H1 (cell line): Measurements from ENCODE around the gene MRPS10. TPM values are rescaled to one million over a fixed set of nuclear protein-coding genes. Genes with fewer than 3 reads are reported as not detected.

Experiments used
- CTCF ChIA-PET: fragments of 300-600 bp; sonication (Branson Sonifier 250); formaldehyde crosslinking; loops from one replicate; lab custom pipeline; 2021; ENCODE audit not compliant: partially characterized antibody; lab: Charles Lee
- POLR2A ChIA-PET: fragments of 300-600 bp; sonication (Branson Sonifier 250); formaldehyde crosslinking; loops from one replicate; lab custom pipeline; 2021; ENCODE audit warnings: inconsistent platforms; ENCODE audit not compliant: partially characterized antibody; lab: Charles Lee
- DNase-seq, 2 experiments: peaks; one replicate each; pipeline versions ENCODE4 v3.0.0 to v3.0.0-alpha.2; 2010 to 2022; ENCODE audit warnings: low spot score in 2 of 2, low read depth in 1 of 2, mixed read lengths in 1 of 2
- FAIRE-seq: peaks from 2 replicates; lab custom pipeline; 2011; peaks lifted over from hg19 to GRCh38; lab: Jason Lieb, UNC
- H2AFZ ChIP-seq: 2 replicates; pipeline ENCODE4 v1.8.1; 2012; ENCODE audit warnings: low read length, inconsistent platforms
- H2AK5ac ChIP-seq: 2 replicates; pipeline ENCODE4 v1.6.1; 2013; ENCODE audit warnings: low read depth, low read length
- H2BK120ac ChIP-seq: replicated peaks from 2 replicates; pipeline ENCODE3; 2013; ENCODE audit warnings: low read depth, low read length, inconsistent platforms
- H2BK12ac ChIP-seq: 2 replicates; pipeline ENCODE4 v1.6.1; 2013; ENCODE audit warnings: low read depth, low read length
- H2BK15ac ChIP-seq: 2 replicates; pipeline ENCODE4 v1.6.1; 2013; ENCODE audit warnings: low read length
- H2BK20ac ChIP-seq: 2 replicates; pipeline ENCODE4 v1.6.1; 2013; ENCODE audit warnings: low read length
- H2BK5ac ChIP-seq: 2 replicates; pipeline ENCODE4 v1.6.1; 2013; ENCODE audit warnings: low read depth, low read length
- H3K14ac ChIP-seq: 2 replicates; pipeline ENCODE4 v1.6.1; 2013; ENCODE audit warnings: inconsistent platforms; ENCODE audit not compliant: insufficient read length
- H3K18ac ChIP-seq: 2 replicates; pipeline ENCODE4 v1.6.1; 2013; ENCODE audit warnings: low read length; ENCODE audit errors: extremely low read depth
- H3K23ac ChIP-seq: 2 replicates; pipeline ENCODE4 v1.6.1; 2013; ENCODE audit warnings: inconsistent platforms; ENCODE audit not compliant: insufficient read length
- H3K23me2 ChIP-seq: 2 replicates; pipeline ENCODE4 v1.6.1; 2013; ENCODE audit warnings: low read depth, low read length
- H3K27ac ChIP-seq: 2 replicates; pipeline ENCODE4 v1.6.1; 2011; ENCODE audit warnings: low read depth, low read length, inconsistent platforms
- H3K27me3 ChIP-seq, 4 experiments: replicated peaks in 1 of 4; 1 replicate in 1 of 4; 2 replicates in 3 of 4; pipeline versions ENCODE4 v1.6.1 to v1.8.1; 2011 to 2013; ENCODE audit warnings: low read length in 3 of 4, mild to moderate bottlenecking in 3 of 4, inconsistent platforms in 2 of 4, mixed read lengths in 2 of 4, moderate library complexity in 1 of 4; ENCODE audit not compliant: control insufficient read depth in 3 of 4, insufficient read depth in 3 of 4; ENCODE audit errors: extremely low read depth in 1 of 4
- H3K36me3 ChIP-seq, 4 experiments: 2 replicates each; pipeline versions ENCODE4 v1.6.1 to v1.8.1; 2011 to 2013; ENCODE audit warnings: mild to moderate bottlenecking in 4 of 4, low read length in 3 of 4, moderate library complexity in 2 of 4, control low read depth in 1 of 4, inconsistent platforms in 1 of 4; ENCODE audit not compliant: insufficient read depth in 4 of 4, control insufficient read depth in 2 of 4
- H3K4ac ChIP-seq: replicated peaks from 2 replicates; pipeline ENCODE3; 2013; ENCODE audit warnings: low read length, low read depth, mixed read lengths, inconsistent platforms; ENCODE audit not compliant: insufficient read length
- H3K4me1 ChIP-seq, 4 experiments: replicated peaks in 1 of 4; 1 replicate in 1 of 4; 2 replicates in 3 of 4; pipeline versions ENCODE4 v1.6.1 to v1.8.1; 2011 to 2013; ENCODE audit warnings: low read length in 3 of 4, inconsistent platforms in 2 of 4, mixed read lengths in 1 of 4; ENCODE audit not compliant: insufficient read depth in 4 of 4, control insufficient read depth in 3 of 4
- H3K4me2 ChIP-seq, 2 experiments: 2 replicates each; pipeline versions ENCODE4 v1.6.1 to v1.8.1; 2011 to 2013; ENCODE audit warnings: low read depth in 2 of 2, low read length in 2 of 2, control low read depth in 1 of 2, inconsistent platforms in 1 of 2, mild to moderate bottlenecking in 1 of 2; ENCODE audit not compliant: insufficient read depth in 1 of 2
- H3K4me3 ChIP-seq, 4 experiments: fragments of 200-600, 300-600 bp in 1 of 4; sonication (generic), shearing (Covaris generic), sonication (Bioruptor Twin) in 1 of 4; 2 replicates each; pipeline versions ENCODE4 v1.5.1 to v1.8.1; 2011 to 2016; ENCODE audit warnings: low read length in 4 of 4, low read depth in 3 of 4, control low read depth in 2 of 4, inconsistent platforms in 2 of 4, mild to moderate bottlenecking in 2 of 4, mixed read lengths in 1 of 4, moderate library complexity in 1 of 4; ENCODE audit not compliant: insufficient read depth in 2 of 4; ENCODE audit errors: extremely low read depth in 1 of 4
- H3K56ac ChIP-seq: replicated peaks from 2 replicates; pipeline ENCODE3; 2013; ENCODE audit warnings: low read depth, mild to moderate bottlenecking, mixed read lengths, low read length, inconsistent platforms; ENCODE audit not compliant: insufficient read length
- H3K79me1 ChIP-seq: 2 replicates; pipeline ENCODE4 v1.6.1; 2013; ENCODE audit warnings: low read depth, low read length, control low read depth
- H3K79me2 ChIP-seq, 2 experiments: 2 replicates each; pipeline versions ENCODE4 v1.6.1 to v1.8.1; 2012 to 2013; ENCODE audit warnings: low read length in 2 of 2, mild to moderate bottlenecking in 2 of 2, inconsistent platforms in 1 of 2; ENCODE audit not compliant: insufficient read depth in 2 of 2, control insufficient read depth in 1 of 2
- H3K9ac ChIP-seq, 4 experiments: replicated peaks in 1 of 4; 1 replicate in 1 of 4; 2 replicates in 3 of 4; pipeline versions ENCODE4 v1.6.1 to v1.8.1; 2011 to 2013; ENCODE audit warnings: low read depth in 3 of 4, low read length in 3 of 4, control low read depth in 2 of 4, mild to moderate bottlenecking in 2 of 4, moderate library complexity in 2 of 4, inconsistent platforms in 1 of 4; ENCODE audit errors: extremely low read depth in 1 of 4
- H3K9me3 ChIP-seq, 2 experiments: 2 replicates each; pipeline versions ENCODE4 v1.6.1 to v1.8.1; 2012 to 2013; ENCODE audit warnings: mild to moderate bottlenecking in 2 of 2, moderate library complexity in 2 of 2, control low read depth in 1 of 2, inconsistent platforms in 1 of 2, low read depth in 1 of 2, low read length in 1 of 2, mixed read lengths in 1 of 2; ENCODE audit not compliant: insufficient read depth in 2 of 2
- H4K20me1 ChIP-seq, 2 experiments: replicated peaks in 1 of 2; 2 replicates each; pipeline versions ENCODE3 to v1.8.1; 2011 to 2013; ENCODE audit warnings: inconsistent platforms in 2 of 2, low read length in 2 of 2, mild to moderate bottlenecking in 1 of 2; ENCODE audit not compliant: insufficient read depth in 2 of 2, control insufficient read depth in 1 of 2
- H4K5ac ChIP-seq: 2 replicates; pipeline ENCODE4 v1.6.1; 2013; ENCODE audit warnings: low read length, low read depth, mixed read lengths, inconsistent platforms; ENCODE audit not compliant: insufficient read length
- H4K8ac ChIP-seq: 2 replicates; pipeline ENCODE4 v1.8.0; 2013; ENCODE audit warnings: mild to moderate bottlenecking, moderate library complexity, low read length, inconsistent platforms; ENCODE audit not compliant: insufficient read depth; ENCODE audit errors: extremely low read depth
- H4K91ac ChIP-seq: replicated peaks from 2 replicates; pipeline ENCODE3; 2013; ENCODE audit warnings: low read length, mixed read lengths, inconsistent platforms; ENCODE audit not compliant: insufficient read length
- CEBPB ChIP-seq: IDR thresholded peaks from 2 replicates; pipeline ENCODE4 v1.6.1; 2012; ENCODE audit warnings: low read depth, low read length
- HDAC6 ChIP-seq: IDR thresholded peaks from one replicate; pipeline ENCODE4 v1.7.1; 2012; ENCODE audit warnings: low read depth, mild to moderate bottlenecking, inconsistent platforms, low read length, moderate library complexity
- KDM5A ChIP-seq: fragments of 200-600 bp; IDR thresholded peaks from 2 replicates; pipeline ENCODE4 v1.7.1; 2012; ENCODE audit warnings: mild to moderate bottlenecking, low read length, inconsistent platforms, mixed read lengths
- NANOG ChIP-seq: IDR thresholded peaks from 2 replicates; pipeline ENCODE4 v1.6.1; 2011; ENCODE audit warnings: low read length, low read depth, mild to moderate bottlenecking, inconsistent platforms; ENCODE audit not compliant: insufficient read depth, poor library complexity, severe bottlenecking
- RXRA ChIP-seq: IDR thresholded peaks from 2 replicates; pipeline ENCODE4 v1.6.1; 2011; ENCODE audit warnings: low read depth, mild to moderate bottlenecking, low read length, moderate library complexity; ENCODE audit not compliant: insufficient read depth
- SAP30 ChIP-seq: fragments of 300-600 bp; sonication (generic); IDR thresholded peaks from 2 replicates; pipeline ENCODE4 v1.7.1; 2012; ENCODE audit warnings: low read length, moderate library complexity, mild to moderate bottlenecking, inconsistent platforms; ENCODE audit not compliant: insufficient read depth, insufficient replicate concordance
- SIX5 ChIP-seq: IDR thresholded peaks from 2 replicates; pipeline ENCODE4 v1.6.1; 2011; ENCODE audit warnings: mild to moderate bottlenecking, low read depth, low read length
- SUZ12 ChIP-seq: fragments of 200-600 bp; sonication (generic); IDR thresholded peaks from 2 replicates; pipeline ENCODE4 v1.6.1; 2012; ENCODE audit warnings: mild to moderate bottlenecking, inconsistent platforms, low read length, moderate library complexity, mixed read lengths
- TBP ChIP-seq: IDR thresholded peaks from 2 replicates; pipeline ENCODE4 v1.6.1; 2011; ENCODE audit warnings: low read depth, low read length, improper control_type of control experiment
- TEAD4 ChIP-seq: IDR thresholded peaks from 2 replicates; pipeline ENCODE4 v1.6.1; 2012; ENCODE audit warnings: low read depth, low read length, inconsistent platforms, mixed read lengths
- WGBS, 2 experiments: shearing (Covaris generic) in 1 of 2; methylation state at CpG; one replicate each; pipeline versions ENCODE4 v1.1.6 to v1.1.7; 2013 to 2015; ENCODE audit warnings: low lambda C conversion rate in 2 of 2, mixed read lengths in 2 of 2, inconsistent platforms in 1 of 2, low coverage in 1 of 2, missing lambda C conversion rate in 1 of 2; ENCODE audit not compliant: insufficient replicate concordance in 2 of 2, insufficient coverage in 1 of 2, insufficient read length in 1 of 2; ENCODE audit errors: extremely low coverage in 1 of 2, missing lambda C conversion rate in 1 of 2; 5-methylcytosine and 5-hydroxymethylcytosine counted together
- polyA plus RNA-seq, 7 experiments: library from polyadenylated mRNA; depleted of rRNA in 3 of 7; stranded (reverse) in 5 of 7; unstranded in 2 of 7; fragments of >200 nt in 5 of 7; fragments of 200-250 nt in 2 of 7; gene quantifications; 1 replicate in 5 of 7; 2 replicates in 1 of 7; 4 replicates in 1 of 7; pipeline versions ENCODE4 v1.2.1 to v1.2.3, GENCODE V29; 2011 to 2013; ENCODE audit warnings: missing spikeins in 2 of 7, mixed read lengths in 2 of 7
- total RNA-seq: library from RNA; stranded (reverse); fragmentation: NEBNext Ultra II Directional; extraction: Animal tissue kit (Norgen Biotek cat#: 25700); gene quantifications from 2 replicates; pipeline ENCODE4 v1.2.1, GENCODE V29; 2021

The MRPS10 gene
- total and polyA plus RNA-seq, 2 of the 8 experiments (the other 6 are each of a cell fraction or from before 2014, with no cell fraction given) = 20.5 to 33.6 TPM

DNA sequence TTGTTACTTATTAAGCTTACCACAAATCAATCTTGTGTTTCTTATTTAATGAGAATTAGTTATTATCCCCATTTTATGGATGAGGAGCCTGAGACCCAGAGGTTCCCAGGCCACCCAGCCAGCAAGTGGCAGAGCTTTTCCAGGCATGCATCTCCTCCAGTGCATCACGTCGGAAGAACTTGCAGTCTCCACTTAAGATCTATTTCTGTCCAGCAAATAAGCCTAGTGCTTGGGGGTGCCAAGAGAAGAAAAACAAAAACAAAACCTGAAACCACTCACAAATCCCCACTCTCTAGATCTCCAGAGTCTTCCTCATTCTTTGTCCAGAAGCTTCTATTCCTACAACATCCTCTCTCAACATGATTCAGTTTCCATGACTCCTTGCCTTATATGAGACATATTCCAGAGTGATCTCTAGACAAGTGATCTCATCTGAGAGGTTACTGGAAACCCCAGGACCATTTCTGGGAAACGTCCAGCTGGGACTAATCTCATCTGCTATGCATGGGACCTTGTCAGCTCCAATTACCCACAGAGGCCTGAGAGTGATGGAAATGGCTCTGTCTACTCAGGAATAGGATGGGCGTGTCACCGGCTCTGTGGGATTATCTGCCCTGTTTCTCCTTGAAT, 27.0 kb downstream of the MRPS10 start:
- Histone ChIP-seq H3K36me3 (no peaks in the 10 kb centered on the region), H3K79me2 (no peaks in the 10 kb centered on the region), H3K4me3 (no peak overlapping the region), H2AK5ac (no peak overlapping the region), H2BK5ac (no peak overlapping the region), H2BK20ac (no peak overlapping the region), H3K27ac (no peak overlapping the region), H4K5ac (no peak overlapping the region), H4K8ac (no peak overlapping the region), H3K4ac (no peak overlapping the region), H3K79me1 (no peaks in the 10 kb centered on the region), H3K23ac (no peak overlapping the region), H3K18ac (no peak overlapping the region), H3K9me3 (no peaks in the 10 kb centered on the region), H3K27me3 (peaks cover 0 to 3% (median 0%) of the 10 kb centered on the region in 4 experiments; a peak in 1 of 7 replicates), H3K9ac (no peak overlapping the region), H2BK120ac (no peak overlapping the region), H2BK15ac (no peak overlapping the region), H3K4me2 (no peak overlapping the region), H3K56ac (no peak overlapping the region), H4K91ac (no peak overlapping the region), H3K4me1 (peaks cover 2 to 6% (median 4%) of the 10 kb centered on the region in 4 experiments), H4K20me1 (no peaks in the 10 kb centered on the region), H2BK12ac (no peak overlapping the region), H3K23me2 (no peaks in the 10 kb centered on the region), H2AFZ (no peak overlapping the region), H3K14ac (no peak overlapping the region)
- FAIRE-seq = no peak
- DNase-seq = no peak
- ChIA-PET CTCF (interaction anchor here (1.2 to 3.3 kb wide), 3 partner anchors 12 to 94 kb away, joined by 5 to 11 read pairs (median 6); no protein-coding TSS in a partner anchor), POLR2A (interaction anchor here (1.0 to 1.2 kb wide), 2 partner anchors 13 to 25 kb away, joined by 3 to 4 read pairs; no protein-coding TSS in a partner anchor)
- 84% methylated on average over 5 of the region's 5 CpGs; no CpG with 5 or more reads in 1 of the 2 experiments for WGBS, 2 experiments
- no peak for TF ChIP-seq HDAC6
- TF ChIP-seq KDM5A = no peak
- no peak for TF ChIP-seq TEAD4
- TF ChIP-seq SUZ12 = no peak
- TF ChIP-seq CEBPB = no peak
- no peak for TF ChIP-seq NANOG
- no peak for TF ChIP-seq SAP30
- TF ChIP-seq RXRA = no peak
- TF ChIP-seq TBP = no peak
- TF ChIP-seq SIX5 = no peak
